Measurements from ENCODE around the gene CNBD2.
"Not testable (repeated sequence)": the region's sequence is repeated elsewhere in the genome, so short reads cannot be mapped to it uniquely, and the experiment has no call there.

Gene CNBD2

GRCh38 chr20:36043441-36043840 is 75.1 kb downstream of the CNBD2 start:
- no peak for TF ChIP-seq CTCF (IDR thresholded peaks at IDR 0.05)
- Histone ChIP-seq H3K4me3 (ENCODE audit: low read depth in 1 of 2, low read length in 1 of 2) (no peak overlapping the region), H3K9me3 (no peaks in the 10 kb centered on the region), H3K27ac (no peak overlapping the region), H3K4me1 (ENCODE audit: control insufficient read depth in 1 of 2, insufficient read depth in 1 of 2, low read depth in 1 of 2, low read length in 1 of 2) (peaks cover 14 to 15% of the 10 kb centered on the region in 2 experiments), H3K36me3 (peaks cover 21% of the 10 kb centered on the region), H3K27me3 (no peaks in the 10 kb centered on the region)

GRCh38 chr20:36043892-36044515 is 75.6 kb downstream of the CNBD2 start:
- Histone ChIP-seq H3K4me1 (ENCODE audit: control insufficient read depth in 1 of 2, insufficient read depth in 1 of 2, low read depth in 1 of 2, low read length in 1 of 2) (peaks cover 20% of the 10 kb centered on the region in 2 experiments), H3K27ac (no peak overlapping the region), H3K4me3 (ENCODE audit: low read depth in 1 of 2, low read length in 1 of 2) (no peak overlapping the region), H3K9me3 (no peaks in the 10 kb centered on the region), H3K27me3 (no peaks in the 10 kb centered on the region), H3K36me3 (peaks cover 21% of the 10 kb centered on the region)
- TF ChIP-seq CTCF (IDR thresholded peaks at IDR 0.05): no peak

- Histone ChIP-seq H3K36me3 (peaks cover 21% of the 10 kb centered on the region), H3K27me3 (no peaks in the 10 kb centered on the region), H3K4me1 (ENCODE audit: control insufficient read depth in 1 of 2, insufficient read depth in 1 of 2, low read depth in 1 of 2, low read length in 1 of 2) (peaks cover 20 to 24% of the 10 kb centered on the region in 2 experiments), H3K27ac (peak overlapping the region; percentile 29), H3K9me3 (no peaks in the 10 kb centered on the region), H3K4me3 (ENCODE audit: low read depth in 1 of 2, low read length in 1 of 2) (no peak overlapping the region)
- TF ChIP-seq CTCF (IDR thresholded peaks at IDR 0.05): no peak
Observed at GRCh38 chr20:36045373-36045714, 77.0 kb downstream of the CNBD2 start.

- not testable (repeated sequence) for H3K4me3 ChIP-seq (ENCODE audit: low read depth in 1 of 2, low read length in 1 of 2); H3K27me3 ChIP-seq; H3K9me3 ChIP-seq; H3K27ac ChIP-seq
- peaks cover 24 to 28% of the 10 kb centered on the region in 2 experiments for H3K4me1 ChIP-seq (ENCODE audit: control insufficient read depth in 1 of 2, insufficient read depth in 1 of 2, low read depth in 1 of 2, low read length in 1 of 2)
- H3K36me3 ChIP-seq: peaks cover 21% of the 10 kb centered on the region
Observed at GRCh38 chr20:36046073-36046798, 77.8 kb downstream of the CNBD2 start.

GRCh38 chr20:36049408-36049807 is 81.0 kb downstream of the CNBD2 start:
- peaks cover 21% of the 10 kb centered on the region for H3K36me3 ChIP-seq
- H3K4me3 ChIP-seq (ENCODE audit: low read depth in 1 of 2, low read length in 1 of 2): peak overlapping the region; percentile 79 to 90
- peaks cover 28 to 30% of the 10 kb centered on the region in 2 experiments for H3K4me1 ChIP-seq (ENCODE audit: control insufficient read depth in 1 of 2, insufficient read depth in 1 of 2, low read depth in 1 of 2, low read length in 1 of 2)
- H3K27me3 ChIP-seq, H3K9me3 ChIP-seq: not testable (repeated sequence)
- H3K27ac ChIP-seq: peak overlapping the region; percentile 94

GRCh38 chr20:36050436-36051317 is 82.3 kb downstream of the CNBD2 start:
- peak overlapping the region; percentile 79 to 90 for H3K4me3 ChIP-seq (ENCODE audit: low read depth in 1 of 2, low read length in 1 of 2)
- H3K36me3 ChIP-seq: peaks cover 14% of the 10 kb centered on the region
- no peak for TF ChIP-seq CTCF (IDR thresholded peaks at IDR 0.05)
- peak overlapping the region; percentile 94 for H3K27ac ChIP-seq
- no peaks in the 10 kb centered on the region for H3K27me3 ChIP-seq
- peaks cover 28 to 30% of the 10 kb centered on the region in 2 experiments for H3K4me1 ChIP-seq (ENCODE audit: control insufficient read depth in 1 of 2, insufficient read depth in 1 of 2, low read depth in 1 of 2, low read length in 1 of 2)
- H3K9me3 ChIP-seq: no peaks in the 10 kb centered on the region

Data from neutrophil (primary cell).